T-cell (primary cell): ENCODE results near the gene ENTPD8. TPM values are rescaled to one million over a fixed set of nuclear protein-coding genes. Genes with fewer than 3 reads are reported as not detected.
"Not testable (repeated sequence)": the region's sequence is repeated elsewhere in the genome, so short reads cannot be mapped to it uniquely, and the experiment has no call there.

ENCODE experiments used
- ATAC-seq, 4 experiments: fragments of 200-7000 bp in 3 of 4; fragments of 150-1000 bp in 1 of 4; cut with Tn5 transposase; replicated peaks in 1 of 4; 1 replicate in 3 of 4; 2 replicates in 1 of 4; pipeline ENCODE4 v1.10.0; 2021; ENCODE audit warnings: moderate library complexity in 3 of 4, mild to moderate bottlenecking in 2 of 4, moderate number of reproducible peaks in 1 of 4
- CTCF ChIA-PET, 2 donors: fragments of 300-600 bp; sonication (Branson Sonifier 250); formaldehyde crosslinking; loops; one replicate each; lab custom pipeline; 2022; ENCODE audit warnings: antibody characterized with exemption in 2 of 2; lab: Charles Lee
- POLR2A ChIA-PET, 2 donors: fragments of 300-600 bp; sonication (Branson Sonifier 250); formaldehyde crosslinking; loops; one replicate each; lab custom pipeline; 2022; ENCODE audit warnings: antibody characterized with exemption in 2 of 2; lab: Charles Lee
- DNase-seq, 35 experiments: peaks; one replicate each; pipeline versions ENCODE4 v3.0.0 to v3.0.0-alpha.2; 2013 to 2023
- H3K27ac ChIP-seq: one replicate; pipeline ENCODE4 v1.5.1; 2013; ENCODE audit warnings: low read length
- H3K27me3 ChIP-seq, 2 experiments: replicated peaks in 1 of 2; 1 replicate in 1 of 2; 2 replicates in 1 of 2; pipeline versions ENCODE4 v1.6.1 to v1.7.0; 2013; ENCODE audit warnings: low read length in 1 of 2, mixed read lengths in 1 of 2; ENCODE audit not compliant: control insufficient read depth in 2 of 2, insufficient read depth in 2 of 2; ENCODE audit errors: extremely low read depth in 1 of 2
- H3K36me3 ChIP-seq, 2 donors: 1 replicate in 1 of 2; 2 replicates in 1 of 2; pipeline versions ENCODE4 v1.6.1 to v1.7.0; 2013; ENCODE audit warnings: low read length in 1 of 2; ENCODE audit not compliant: control insufficient read depth in 2 of 2, insufficient read depth in 1 of 2; ENCODE audit errors: extremely low read depth in 1 of 2
- H3K4me1 ChIP-seq, 2 experiments: 1 replicate in 1 of 2; 2 replicates in 1 of 2; pipeline versions ENCODE4 v1.6.1 to v1.7.0; 2013; ENCODE audit warnings: low read length in 2 of 2, mixed read lengths in 1 of 2; ENCODE audit not compliant: insufficient read depth in 2 of 2, control insufficient read depth in 1 of 2; ENCODE audit errors: extremely low read depth in 1 of 2
- H3K4me3 ChIP-seq, 2 donors: 1 replicate in 1 of 2; 2 replicates in 1 of 2; pipeline versions ENCODE4 v1.5.1 to v1.7.0; 2013; ENCODE audit warnings: mild to moderate bottlenecking in 2 of 2, low read length in 1 of 2, moderate library complexity in 1 of 2; ENCODE audit not compliant: control insufficient read depth in 1 of 2; ENCODE audit errors: extremely low read depth in 1 of 2
- H3K9me3 ChIP-seq: 2 replicates; pipeline ENCODE4 v1.7.0; 2013
- H3K27ac Mint-ChIP-seq, 2 donors: one replicate each; pipeline ENCODE4 v1.8.0; 2020 to 2021; ENCODE audit warnings: mild to moderate bottlenecking in 2 of 2, mixed read lengths in 2 of 2
- H3K27me3 Mint-ChIP-seq, 2 donors: one replicate each; pipeline ENCODE4 v1.8.0; 2021 to 2022; ENCODE audit warnings: mixed read lengths in 2 of 2
- H3K36me3 Mint-ChIP-seq: one replicate; pipeline ENCODE4 v1.8.0; 2021; ENCODE audit warnings: mixed read lengths
- H3K4me1 Mint-ChIP-seq, 3 donors: one replicate each; pipeline ENCODE4 v1.8.0; 2020 to 2022; ENCODE audit warnings: mixed read lengths in 3 of 3, mild to moderate bottlenecking in 1 of 3
- H3K4me3 Mint-ChIP-seq, 3 donors: one replicate each; pipeline ENCODE4 v1.8.0; 2020 to 2022; ENCODE audit warnings: mild to moderate bottlenecking in 3 of 3, mixed read lengths in 3 of 3, moderate library complexity in 3 of 3
- H3K9me3 Mint-ChIP-seq, 3 donors: one replicate each; pipeline ENCODE4 v1.8.0; 2020 to 2022; ENCODE audit warnings: mixed read lengths in 3 of 3
- WGBS: methylation state at CpG from one replicate; pipeline ENCODE4 v1.1.5; 2013; ENCODE audit warnings: missing lambda C conversion rate; ENCODE audit not compliant: insufficient coverage; 5-methylcytosine and 5-hydroxymethylcytosine counted together
- total RNA-seq, 35 experiments: library from RNA in 6 of 35; stranded (reverse) in 6 of 35; fragments of 120-200 nt in 1 of 35; gene quantifications; one replicate each; pipeline versions ENCODE4 v1.2.1 to v1.2.4 and lab custom pipeline; 2013 to 2026

Gene ENTPD8
- total RNA-seq, 5 donors from 2014 or later (not counting 1 experiment from before 2014, with no cell fraction given), result not detected

DNA sequence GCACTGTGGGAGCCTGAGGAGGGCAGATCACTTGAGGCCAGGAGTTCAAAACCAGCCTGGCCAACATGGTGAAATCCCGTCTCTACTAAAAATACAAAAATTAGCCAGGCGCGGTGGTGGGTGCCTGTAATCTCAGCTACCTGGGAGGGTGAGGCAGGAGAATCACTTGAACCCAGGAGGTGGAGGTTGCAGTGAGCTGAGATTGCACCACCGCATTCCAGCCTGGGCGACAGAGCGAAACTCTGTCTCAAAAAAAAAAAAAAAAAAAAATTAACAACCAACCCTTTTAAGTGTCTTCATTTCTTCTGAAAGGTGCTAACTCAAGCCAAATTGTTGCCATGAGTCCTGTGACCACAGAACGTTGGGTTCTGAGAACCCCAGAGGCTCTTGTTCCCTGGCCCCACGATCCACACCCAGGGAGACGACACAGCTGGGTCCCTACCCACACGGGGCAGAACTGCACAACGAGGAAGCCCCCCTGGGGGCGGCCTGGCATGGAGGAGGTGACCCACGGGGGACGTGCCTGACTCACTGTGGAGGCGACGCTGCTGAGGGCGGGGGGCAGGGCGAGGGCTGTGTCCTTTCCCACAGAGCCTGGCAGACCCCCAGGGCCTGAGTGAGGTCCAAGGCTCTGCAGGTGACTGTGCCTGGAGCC, 30.8 kb downstream of the ENTPD8 start:
- H3K9me3 Mint-ChIP-seq, CTCF ChIA-PET, H3K27ac Mint-ChIP-seq, H3K36me3 Mint-ChIP-seq, DNase-seq, H3K9me3 ChIP-seq, ATAC-seq, H3K27ac ChIP-seq, H3K4me3 ChIP-seq, H3K36me3 ChIP-seq, H3K27me3 Mint-ChIP-seq, POLR2A ChIA-PET: not testable (repeated sequence)
- Mint-ChIP-seq H3K4me1 (peaks cover 8 to 27% (median 12%) of the 10 kb centered on the region in 3 donors), H3K4me3 (peak overlapping the region in 1 of 3 donors; percentile 42)
- 49% methylated on average over 12 of the region's 18 CpGs for WGBS
- Histone ChIP-seq H3K4me1 (peaks cover 0 to 33% of the 10 kb centered on the region in 2 experiments), H3K27me3 (peaks cover 0 to 34% of the 10 kb centered on the region in 2 experiments)

DNA sequence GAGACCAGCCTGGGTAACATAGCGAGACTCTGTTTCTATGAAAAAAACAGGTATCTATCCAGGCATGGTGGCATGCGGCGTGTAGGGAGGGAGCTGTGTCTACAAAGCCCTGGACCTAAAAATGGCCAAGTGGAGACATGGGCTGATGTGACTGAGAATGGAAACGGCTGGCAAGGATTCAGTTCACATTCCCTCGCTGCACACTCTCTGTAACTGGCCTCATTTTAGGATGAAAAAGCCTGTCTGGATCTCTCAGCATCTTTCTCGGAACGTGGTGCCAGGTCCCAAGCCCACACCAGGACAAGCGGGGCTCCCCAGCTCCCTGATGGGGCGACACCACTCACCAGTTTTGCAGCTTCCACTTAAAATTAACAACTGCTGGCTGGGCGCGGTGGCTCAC, 31.6 kb downstream of the ENTPD8 start:
- Histone ChIP-seq H3K36me3 (no peaks in the 10 kb centered on the region), H3K27ac (no peak overlapping the region), H3K9me3 (no peaks in the 10 kb centered on the region), H3K27me3 (peaks cover 0 to 35% of the 10 kb centered on the region in 2 experiments), H3K4me1 (peaks cover 0 to 33% of the 10 kb centered on the region in 2 experiments), H3K4me3 (no peak overlapping the region)
- ChIA-PET CTCF (no interaction called here), POLR2A (no interaction called here)
- no peak for ATAC-seq
- Mint-ChIP-seq H3K4me3 (no peak overlapping the region), H3K9me3 (no peaks in the 10 kb centered on the region), H3K4me1 (peaks cover 8 to 25% (median 10%) of the 10 kb centered on the region in 3 donors), H3K36me3 (peaks cover 3% of the 10 kb centered on the region), H3K27me3 (peaks cover 0 to 3% of the 10 kb centered on the region in 2 donors), H3K27ac (no peak overlapping the region)
- no peak for DNase-seq
- 94% methylated on average over 11 of the region's 11 CpGs for WGBS

DNA sequence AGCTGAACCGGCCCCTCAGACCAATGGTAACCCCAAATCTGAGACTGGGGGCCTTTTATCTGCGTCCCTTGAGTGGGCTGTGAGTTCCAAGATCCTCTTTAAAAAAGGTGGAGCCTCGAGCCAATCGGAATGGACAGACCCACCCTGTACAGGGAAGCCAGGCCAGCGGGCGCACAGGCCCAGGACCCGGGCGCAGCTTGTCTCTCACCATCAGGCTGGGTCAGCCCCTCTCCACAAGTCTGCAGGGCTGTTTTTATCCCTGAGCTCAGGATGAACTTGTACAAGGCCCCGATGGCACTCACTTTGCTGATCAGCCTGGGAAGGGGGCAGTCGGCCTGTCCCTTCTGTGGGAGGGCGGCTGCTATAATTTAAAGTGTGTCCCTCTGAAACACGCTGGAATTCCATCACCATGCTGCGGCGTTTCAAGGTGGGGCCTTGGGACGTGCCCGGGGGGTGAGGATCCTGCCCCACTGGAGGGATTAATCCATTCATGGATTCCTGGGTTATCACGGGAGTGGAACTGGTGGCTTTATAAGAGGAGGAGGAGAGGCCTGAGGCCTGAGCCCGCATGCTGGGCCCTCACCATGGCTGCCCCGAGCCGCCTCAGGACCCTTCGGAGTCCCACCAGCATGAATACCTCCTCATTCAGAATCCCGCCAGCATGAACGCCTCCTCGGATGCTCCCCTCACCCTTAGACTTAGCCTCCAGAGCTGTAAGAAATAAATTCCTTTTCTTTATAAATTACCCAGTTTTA, 32.3 kb downstream of the ENTPD8 start:
- no peaks in the 10 kb centered on the region for H3K9me3 ChIP-seq
- no peaks in the 10 kb centered on the region for H3K36me3 ChIP-seq
- Mint-ChIP-seq H3K4me3 (no peak overlapping the region), H3K4me1 (peaks cover 6 to 21% (median 8%) of the 10 kb centered on the region in 3 donors), H3K27ac (no peak overlapping the region), H3K27me3 (peaks cover 0 to 3% of the 10 kb centered on the region in 2 donors), H3K36me3 (peaks cover 3% of the 10 kb centered on the region), H3K9me3 (no peaks in the 10 kb centered on the region)
- peaks cover 0 to 35% of the 10 kb centered on the region in 2 experiments for H3K27me3 ChIP-seq
- peaks cover 0 to 33% of the 10 kb centered on the region in 2 experiments for H3K4me1 ChIP-seq
- ChIA-PET CTCF (interaction anchor here in 1 of 2 donors (0.6 kb wide), 1 partner anchor 115 kb away, joined by 8 read pairs; no protein-coding TSS in a partner anchor), POLR2A (no interaction called here)
- H3K4me3 ChIP-seq, result no peak overlapping the region
- DNase-seq (no peak), ATAC-seq (no peak)
- H3K27ac ChIP-seq, result no peak overlapping the region
- WGBS, result 97% methylated on average over 17 of the region's 24 CpGs

DNA sequence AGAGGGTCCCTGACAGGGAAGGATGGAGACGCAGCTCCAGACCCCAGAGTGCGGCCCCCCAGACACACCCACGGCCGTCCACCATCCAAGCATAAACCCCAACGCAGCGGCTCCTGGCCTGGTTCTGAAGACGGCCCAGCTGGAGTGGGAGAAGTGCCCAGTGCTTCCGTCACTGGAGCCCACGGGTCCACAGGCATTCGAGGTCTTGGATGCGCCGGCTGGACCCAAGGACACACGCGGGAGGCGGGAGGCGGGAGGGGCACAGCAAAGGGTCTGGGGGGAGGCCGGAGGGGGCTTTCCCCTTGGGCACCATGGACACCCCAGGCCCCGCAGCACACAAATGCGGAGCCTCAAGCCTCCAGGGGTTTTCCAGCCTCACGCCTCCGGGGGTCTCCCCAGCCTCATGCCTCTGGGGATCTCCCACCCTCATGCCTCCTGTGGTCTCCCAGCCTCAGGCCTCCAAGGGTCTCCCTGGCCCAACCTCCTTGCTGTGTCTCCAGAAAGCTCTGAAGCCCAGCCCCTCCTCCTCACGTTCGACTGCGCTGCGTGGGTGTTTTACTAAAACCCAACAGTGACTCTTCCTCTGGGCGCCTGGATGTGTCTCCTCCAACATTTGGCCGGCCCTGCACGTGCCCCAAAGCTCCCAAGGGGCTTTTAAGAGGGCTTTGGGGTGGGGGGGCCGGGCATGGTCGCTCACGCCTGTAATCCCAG, 33.4 kb downstream of the ENTPD8 start:
- Mint-ChIP-seq H3K9me3 (no peaks in the 10 kb centered on the region), H3K27me3 (peaks cover 0 to 3% of the 10 kb centered on the region in 2 donors), H3K4me3 (peak overlapping the region in 1 of 3 donors; percentile 31), H3K27ac (no peak overlapping the region), H3K36me3 (peaks cover 3% of the 10 kb centered on the region), H3K4me1 (peaks cover 2 to 14% (median 8%) of the 10 kb centered on the region in 3 donors)
- no peaks in the 10 kb centered on the region for H3K36me3 ChIP-seq
- CTCF ChIA-PET, result no interaction called here
- POLR2A ChIA-PET, result no interaction called here
- no peak overlapping the region for H3K4me3 ChIP-seq
- ATAC-seq (no peak), DNase-seq (no peak)
- peaks cover 0 to 33% of the 10 kb centered on the region in 2 experiments for H3K4me1 ChIP-seq
- H3K9me3 ChIP-seq, result no peaks in the 10 kb centered on the region
- no peak overlapping the region for H3K27ac ChIP-seq
- peaks cover 0 to 35% of the 10 kb centered on the region in 2 experiments for H3K27me3 ChIP-seq
- 78% methylated on average over 21 of the region's 31 CpGs for WGBS

DNA sequence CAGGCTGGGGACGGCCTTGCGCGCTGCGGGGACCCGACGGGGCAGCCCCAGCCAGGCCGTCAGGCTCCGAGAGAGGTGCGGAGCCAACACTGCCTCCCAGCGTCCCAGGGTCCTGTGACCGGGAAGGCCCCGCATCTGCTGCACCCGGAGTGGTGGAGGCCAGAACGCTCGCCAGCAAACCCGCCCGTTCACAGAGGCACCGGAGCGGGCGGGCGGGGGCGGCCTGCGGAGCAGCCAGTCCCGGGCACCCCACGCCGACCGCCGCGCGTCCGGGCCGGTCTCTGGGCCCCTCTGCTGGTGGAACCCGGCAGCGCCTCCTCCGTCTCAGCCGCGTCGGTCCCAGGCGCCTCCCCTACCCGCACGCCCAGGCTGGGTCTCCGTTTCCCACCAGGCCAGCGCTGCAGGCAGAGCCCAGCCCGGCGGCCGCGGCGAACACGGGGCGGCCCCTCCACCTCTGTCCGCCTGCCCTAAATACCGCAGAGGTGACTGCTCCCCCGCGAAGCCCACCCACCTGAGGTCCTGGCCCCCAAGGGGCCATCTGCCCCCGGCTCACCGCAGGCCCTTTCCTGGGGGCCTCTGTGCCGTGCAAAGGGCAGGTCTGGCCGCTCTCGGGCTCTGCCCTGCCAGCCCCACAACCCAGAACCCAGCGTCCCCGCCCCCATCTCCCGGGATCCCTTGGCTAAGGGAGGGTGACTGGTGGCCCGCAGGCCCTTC, 34.1 kb downstream of the ENTPD8 start:
- Histone ChIP-seq H3K4me1 (peaks cover 0 to 31% of the 10 kb centered on the region in 2 experiments), H3K9me3 (no peaks in the 10 kb centered on the region), H3K4me3 (peak overlapping the region in 1 of 2 donors; percentile 19), H3K36me3 (no peaks in the 10 kb centered on the region), H3K27me3 (peaks cover 0 to 35% of the 10 kb centered on the region in 2 experiments), H3K27ac (no peak overlapping the region)
- Mint-ChIP-seq H3K4me1 (peaks cover 2 to 16% (median 8%) of the 10 kb centered on the region in 3 donors), H3K27me3 (peaks cover 0 to 3% of the 10 kb centered on the region in 2 donors), H3K36me3 (peaks cover 10% of the 10 kb centered on the region), H3K9me3 (no peaks in the 10 kb centered on the region), H3K4me3 (no peak overlapping the region), H3K27ac (no peak overlapping the region)
- ATAC-seq (peak; percentile 90 to 97 (median 92)), DNase-seq (peak; percentile 24 to 76 (median 59))
- ChIA-PET POLR2A (no interaction called here), CTCF (no interaction called here)
- 2% methylated on average over 55 of the region's 63 CpGs for WGBS
